ENCODE data around the gene FCRL3. TPM values are rescaled to one million over a fixed set of nuclear protein-coding genes. Genes with fewer than 3 reads are reported as not detected.

Gene FCRL3
- total and polyA plus RNA-seq, 4 donors, result 0.16 to 0.72 (median 0.50) TPM

- WGBS, result 88% methylated on average over 1 of the region's 1 CpG
- H3K9me3 ChIP-seq (ENCODE audit: control insufficient read depth in 4 of 4, low read length in 3 of 4), result no peaks in the 10 kb centered on the region
- no peaks in the 10 kb centered on the region for H3K36me3 ChIP-seq (ENCODE audit: control insufficient read depth in 4 of 4, insufficient read depth in 3 of 4, low read depth in 1 of 4, low read length in 3 of 4)
- H3K27me3 ChIP-seq (ENCODE audit: control insufficient read depth in 4 of 4, insufficient read depth in 4 of 4, low read length in 3 of 4), result peaks cover 0 to 3% (median 1%) of the 10 kb centered on the region in 4 donors
- H3K9ac ChIP-seq (ENCODE audit: low read depth in 1 of 2, low read length in 2 of 2), result no peak overlapping the region
- no peak overlapping the region for H3K4me3 ChIP-seq (ENCODE audit: low read depth in 1 of 3, low read length in 3 of 3)
- H3K27ac ChIP-seq (ENCODE audit: low read depth in 1 of 2, low read length in 2 of 2), result no peak overlapping the region
- no peak for DNase-seq (ENCODE audit: low spot score)
- TF ChIP-seq EGR1 (IDR thresholded peaks at IDR 0.05; ENCODE audit: low read depth in 2 of 2), result no peak
- no peak for TF ChIP-seq TAF1 (conservative IDR thresholded peaks at IDR 0.05)
- TF ChIP-seq ZBTB33 (IDR thresholded peaks at IDR 0.05), result no peak
- TF ChIP-seq NR2F2 (IDR thresholded peaks at IDR 0.05), result no peak
- TF ChIP-seq GABPA (IDR thresholded peaks at IDR 0.05 in 1 of 2, conservative IDR thresholded peaks at IDR 0.05 in 1 of 2), result no peak
- no peak for TF ChIP-seq RXRA (IDR thresholded peaks at IDR 0.05)
- no peak for TF ChIP-seq RAD21 (IDR thresholded peaks at IDR 0.05)
- no peak for TF ChIP-seq MAX (IDR thresholded peaks at IDR 0.05)
- no peak for TF ChIP-seq HNF4A (conservative IDR thresholded peaks at IDR 0.05)
- no peak for TF ChIP-seq ATF3 (IDR thresholded peaks at IDR 0.05)
- no peak for TF ChIP-seq JUND (IDR thresholded peaks at IDR 0.05)
- TF ChIP-seq FOXA1 (IDR thresholded peaks at IDR 0.05), result no peak
- no peak for TF ChIP-seq HNF4G (IDR thresholded peaks at IDR 0.05)
- TF ChIP-seq SP1 (IDR thresholded peaks at IDR 0.05), result no peak
- no peak for TF ChIP-seq YY1 (IDR thresholded peaks at IDR 0.05)
- TF ChIP-seq REST (IDR thresholded peaks at IDR 0.05), result no peak
- TF ChIP-seq CTCF (IDR thresholded peaks at IDR 0.05; ENCODE audit: low read depth, low read length, missing input control), result no peak
- TF ChIP-seq FOXA2 (IDR thresholded peaks at IDR 0.05), result no peak
- H3K4me1 ChIP-seq (ENCODE audit: control insufficient read depth in 4 of 4, insufficient read depth in 4 of 4, low read length in 3 of 4), result no peaks in the 10 kb centered on the region
Observed at GRCh38 chr1:157628773-157629172, 71.8 kb downstream of the FCRL3 start.

Other genes with a start within 250 kb of the FCRL3 start
- gene FCRL5, start 148.3 kb downstream of the FCRL3 start, total RNA-seq, result under 1 TPM; 0.37 to 0.67 TPM
- gene FCRL5, start 148.3 kb downstream of the FCRL3 start, polyA plus RNA-seq, result under 1 TPM; 0.10 to 0.72 TPM
- gene FCRL4, start 102.7 kb downstream of the FCRL3 start, total RNA-seq, result not detected
- gene FCRL4, start 102.7 kb downstream of the FCRL3 start, polyA plus RNA-seq, result not detected
- under 1 TPM; 0.08 to 0.23 TPM for gene FCRL2, start 76.4 kb upstream of the FCRL3 start, total RNA-seq
- under 1 TPM in 1 of 2 donors, not detected in 1; 0.43 TPM for gene FCRL2, start 76.4 kb upstream of the FCRL3 start, polyA plus RNA-seq
- under 1 TPM; 0.50 to 0.84 TPM for gene FCRL1, start 119.4 kb upstream of the FCRL3 start, total RNA-seq
- gene FCRL1, start 119.4 kb upstream of the FCRL3 start, polyA plus RNA-seq, result under 1 TPM; 0.02 to 0.47 TPM
- gene CD5L, start 141.0 kb upstream of the FCRL3 start, total RNA-seq, result 100 to 1,000 TPM in 1 of 2 donors, 10 to 100 TPM in 1; 14.1 to 124 TPM
- gene CD5L, start 141.0 kb upstream of the FCRL3 start, polyA plus RNA-seq, result 10 to 100 TPM in 1 of 2 donors, 1 to 10 TPM in 1; 7.9 to 56.7 TPM

Measured in liver (tissue), 9 donors.